ENCODE results near the gene RAB29. TPM values are rescaled to one million over a fixed set of nuclear protein-coding genes. Genes with fewer than 3 reads are reported as not detected.
"Not testable (repeated sequence)": the region's sequence is repeated elsewhere in the genome, so short reads cannot be mapped to it uniquely, and the experiment has no call there.

Gene RAB29
- polyA plus RNA-seq, 1 donor = 38.9 TPM

DNA sequence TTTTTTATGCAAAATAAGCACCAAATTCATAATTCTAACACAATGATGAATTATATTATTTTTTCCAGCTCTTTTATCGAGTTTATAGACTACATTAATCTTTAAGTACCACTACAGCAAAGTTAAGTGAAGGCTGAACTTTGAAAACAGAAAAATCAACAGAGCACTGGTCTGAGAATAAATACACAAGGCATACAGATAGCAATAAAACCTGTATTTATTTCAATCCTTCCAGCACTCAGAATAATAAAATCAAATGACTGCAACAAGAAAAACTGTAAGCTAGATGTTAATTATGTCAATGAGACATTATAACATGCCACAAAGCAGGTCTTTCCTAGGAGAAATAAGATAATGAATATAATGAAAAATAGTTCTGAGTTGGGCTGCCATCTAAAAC is 49.8 kb downstream of the RAB29 start:
- no peak for DNase-seq

- not testable (repeated sequence) for DNase-seq
These were observed 54.5 kb downstream of the RAB29 start for GRCh38 chr1:205720740-205721139.

- DNase-seq = no peak
These were observed 55.5 kb downstream of the RAB29 start for GRCh38 chr1:205719762-205720161.

GRCh38 chr1:205719015-205719414 is 56.3 kb downstream of the RAB29 start:
- DNase-seq = no peak

Other genes starting within 250 kb of the RAB29 start
- gene ELK4, start 143.5 kb downstream of the RAB29 start, polyA plus RNA-seq (ENCODE audit: insufficient read length) = 26.8 TPM
- gene SLC45A3, start 95.0 kb downstream of the RAB29 start, polyA plus RNA-seq (ENCODE audit: insufficient read length) = 8.8 TPM
- 483 TPM for gene NUCKS1, start 25.3 kb downstream of the RAB29 start, polyA plus RNA-seq (ENCODE audit: insufficient read length)
- gene SLC41A1, start 37.7 kb upstream of the RAB29 start, polyA plus RNA-seq (ENCODE audit: insufficient read length) = 35.4 TPM
- 0.88 TPM for gene PM20D1, start 74.7 kb upstream of the RAB29 start, polyA plus RNA-seq (ENCODE audit: insufficient read length)
- 0.20 TPM for gene SLC26A9, start 168.0 kb upstream of the RAB29 start, polyA plus RNA-seq (ENCODE audit: insufficient read length)
- 2.3 TPM for gene RAB7B, start 227.9 kb upstream of the RAB29 start, polyA plus RNA-seq (ENCODE audit: insufficient read length)
- 0.28 TPM for gene CTSE, start 248.4 kb upstream of the RAB29 start, polyA plus RNA-seq (ENCODE audit: insufficient read length)

Measured in left kidney (tissue), 2 donors.